COLO829 (cell line): ENCODE results near the gene POFUT2.
"Not testable (repeated sequence)": the region's sequence is repeated elsewhere in the genome, so short reads cannot be mapped to it uniquely, and the experiment has no call there.

ENCODE experiments used
- DNase-seq: peaks from one replicate; pipeline ENCODE4 v3.0.0; 2012; ENCODE audit warnings: low spot score

Gene POFUT2

DNA sequence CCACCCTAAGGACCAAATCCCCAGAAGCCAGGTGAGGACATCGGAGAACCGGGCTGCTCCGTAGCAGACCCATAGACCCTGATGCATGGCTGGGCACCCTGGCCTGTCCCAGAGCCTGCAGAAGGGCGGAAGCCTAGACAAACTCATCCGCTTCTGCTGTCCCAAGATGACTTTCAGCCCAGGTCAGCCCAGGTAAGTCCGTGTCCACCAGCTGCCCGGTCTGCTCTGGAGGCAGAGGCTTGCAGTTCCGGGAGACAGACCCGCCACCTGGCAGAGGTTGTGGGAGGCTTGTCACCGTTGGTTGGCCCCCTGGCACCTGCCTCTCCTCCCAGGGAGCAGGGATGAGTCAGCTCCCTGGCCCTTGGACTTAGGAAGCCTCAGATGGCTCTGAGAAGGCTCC, 22.8 kb upstream of the POFUT2 start:
- no peak for DNase-seq

DNA sequence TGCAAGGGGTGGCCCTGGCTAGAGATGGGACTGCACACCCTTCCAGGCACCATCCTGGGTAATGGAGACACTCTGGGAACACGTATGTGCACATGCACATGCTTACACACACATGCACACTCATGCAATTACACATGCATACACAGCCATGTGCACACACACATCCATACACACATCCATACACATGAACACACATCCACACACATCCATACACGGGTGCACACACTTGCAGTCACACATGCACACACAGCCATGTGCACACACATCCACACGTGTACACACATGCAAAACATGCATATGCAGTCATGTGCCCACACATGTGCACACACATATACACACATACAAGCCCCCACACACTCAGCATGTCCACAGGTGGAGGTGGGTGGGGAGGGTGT, 22.3 kb upstream of the POFUT2 start:
- no peak for DNase-seq

DNA sequence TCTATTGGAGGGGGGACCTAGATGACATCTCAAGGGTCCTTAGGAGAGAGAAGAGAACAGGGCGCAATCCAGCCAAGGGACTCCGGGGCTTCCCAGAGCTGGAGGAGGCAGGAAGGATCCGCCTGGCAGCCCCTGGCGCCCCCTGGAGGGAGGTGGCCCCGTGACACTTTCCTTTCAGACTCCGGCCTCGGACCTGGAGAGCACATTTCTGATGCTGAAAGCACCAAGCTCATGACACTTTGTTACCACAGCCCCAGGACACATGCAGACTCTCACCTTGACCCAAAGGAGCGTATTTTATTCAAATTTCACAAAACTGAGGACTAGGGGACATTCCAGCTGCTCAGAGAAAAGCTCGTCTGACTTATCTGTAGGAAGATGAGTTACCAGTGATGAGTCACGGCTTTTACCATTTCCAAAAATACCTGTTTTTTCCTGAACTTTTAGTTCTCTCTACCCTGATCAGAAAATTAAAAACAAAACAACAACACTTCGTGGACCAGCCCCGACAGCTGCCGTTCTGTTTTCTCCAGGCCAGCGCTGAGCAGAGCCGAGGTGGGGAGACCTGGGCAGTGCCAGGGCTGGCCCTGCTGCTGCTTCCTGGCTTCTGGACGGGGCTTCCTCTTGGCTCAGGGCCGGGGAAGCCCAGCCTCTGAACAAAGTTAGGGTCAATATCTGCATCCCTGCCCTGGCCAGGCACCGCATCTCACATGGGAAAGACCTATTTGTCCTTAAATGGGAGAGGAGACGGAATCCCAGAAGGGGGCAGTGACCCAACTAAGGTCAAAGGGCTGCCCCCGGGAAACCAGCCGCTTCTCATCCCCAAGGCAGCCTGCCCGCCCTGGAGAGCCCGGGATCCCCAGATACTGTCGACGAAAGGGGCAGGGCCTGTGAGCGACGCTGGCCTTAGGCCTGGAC, 21.6 kb upstream of the POFUT2 start:
- peak; percentile 38 for DNase-seq

DNA sequence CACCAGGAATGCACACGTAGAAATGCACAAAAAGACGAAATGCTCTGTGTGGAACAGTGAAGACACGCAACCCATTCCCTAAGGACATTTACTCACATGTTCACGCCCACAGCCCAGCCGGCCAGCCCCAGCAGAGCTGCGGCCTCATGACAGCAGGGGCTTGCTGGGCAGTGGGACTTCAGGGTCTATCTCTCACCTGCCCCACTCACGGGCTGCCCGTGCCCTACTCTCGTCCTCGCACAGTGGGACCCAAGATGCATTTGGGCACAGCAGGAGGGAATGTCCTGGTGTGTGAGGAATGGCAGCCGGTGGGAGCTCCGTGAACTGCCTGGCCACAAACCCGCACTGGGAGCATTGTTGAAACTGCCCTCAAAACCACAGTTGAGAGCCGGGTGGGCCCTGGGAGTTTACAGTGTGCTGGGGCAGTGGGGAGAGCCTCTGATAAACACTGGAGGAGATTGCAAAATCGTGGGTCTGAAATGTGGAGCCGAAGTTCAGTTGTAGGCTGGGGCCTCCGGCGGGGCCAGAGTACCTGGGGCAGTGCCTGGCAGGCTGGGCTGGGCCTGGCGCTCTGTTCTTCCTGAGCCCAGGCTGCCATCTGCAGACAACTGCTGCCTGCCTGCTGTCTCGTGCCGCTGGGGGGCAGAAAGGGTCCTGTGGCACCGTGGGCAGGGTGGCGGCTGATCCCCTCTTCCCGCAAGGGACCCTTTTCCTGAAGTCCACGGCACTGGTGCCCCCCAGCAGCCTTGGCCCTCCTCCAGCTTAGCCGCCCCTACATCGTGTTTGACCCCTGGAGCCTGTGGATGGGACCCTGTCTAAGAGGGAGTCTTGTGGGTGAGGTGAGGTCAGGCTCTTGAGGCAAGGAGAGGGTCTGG, 20.7 kb upstream of the POFUT2 start:
- DNase-seq: peak; percentile 41

DNA sequence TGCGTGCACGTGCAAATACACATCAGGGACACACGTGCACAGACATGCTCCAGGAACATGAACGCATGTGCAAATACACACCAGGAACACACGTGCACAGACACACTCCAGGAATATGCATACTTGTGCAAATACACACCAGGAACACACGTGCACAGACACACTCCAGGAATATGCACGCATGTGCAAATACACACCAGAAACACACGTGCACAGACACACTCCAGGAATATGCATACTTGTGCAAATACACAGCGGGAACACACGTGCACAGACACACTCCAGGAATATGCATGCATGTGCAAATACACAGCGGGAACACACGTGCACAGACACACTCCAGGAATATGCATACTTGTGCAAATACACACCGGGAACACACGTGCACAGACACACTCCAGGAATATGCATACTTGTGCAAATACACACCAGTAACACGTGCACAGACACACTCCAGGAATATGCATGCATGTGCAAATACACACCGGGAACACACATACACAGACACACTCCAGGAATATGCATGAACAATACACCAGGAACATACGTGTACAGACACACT, 20.0 kb upstream of the POFUT2 start:
- DNase-seq: not testable (repeated sequence)

DNA sequence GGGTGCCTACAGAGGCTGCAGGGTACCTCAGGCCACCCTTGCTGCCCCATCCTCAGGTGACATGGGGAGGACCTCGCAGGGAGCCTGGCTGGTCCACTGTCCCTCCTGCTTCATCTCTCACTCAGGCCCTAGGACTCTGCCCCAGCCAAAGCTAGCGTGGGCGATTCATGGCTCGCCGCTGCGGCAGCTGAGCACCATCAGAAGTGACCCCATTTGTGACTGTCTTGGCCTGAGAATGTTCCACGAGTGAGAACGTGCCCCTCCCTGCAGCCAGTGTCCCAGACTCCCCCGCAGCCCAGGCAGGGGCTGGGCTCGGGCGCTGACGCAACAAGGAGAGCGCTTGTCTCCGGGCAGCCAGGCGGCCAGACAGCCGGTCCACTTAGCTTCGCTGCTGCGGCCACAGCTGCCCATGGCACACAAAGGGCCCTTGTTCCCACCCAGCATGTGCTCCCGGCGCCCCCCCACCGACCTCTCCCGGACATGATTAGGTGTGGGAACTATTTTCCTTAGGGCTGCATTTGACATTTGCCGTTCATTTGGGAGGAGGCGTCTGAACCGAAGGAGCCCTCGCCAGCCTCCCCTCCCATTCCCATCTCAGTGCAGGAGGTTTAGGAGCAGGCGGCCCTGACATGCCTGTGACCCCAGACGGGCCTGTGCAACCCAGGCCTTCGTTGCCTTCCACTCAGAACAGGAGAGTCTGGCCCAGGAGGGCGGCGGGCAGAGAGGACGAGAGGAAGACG, 19.3 kb upstream of the POFUT2 start:
- DNase-seq: peak; percentile 82

DNA sequence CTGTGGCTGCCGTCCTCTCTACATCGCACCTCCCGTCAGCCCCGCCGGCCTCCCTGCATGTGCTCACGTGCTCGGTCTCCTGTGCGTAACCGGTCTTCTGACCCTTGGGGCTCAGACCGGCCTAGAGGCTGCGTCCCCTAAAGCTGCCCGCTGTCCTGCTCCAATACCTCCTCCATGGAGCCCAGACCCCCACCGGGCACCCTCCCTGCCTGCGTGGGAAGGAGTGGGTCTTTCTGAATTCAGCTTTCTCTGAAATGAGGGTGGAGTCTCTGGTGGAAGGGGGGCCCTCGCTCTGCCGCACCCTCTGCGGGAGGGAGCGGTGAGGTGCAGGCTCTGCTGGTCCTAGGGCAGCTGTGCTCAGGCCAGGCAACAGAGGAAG, 18.7 kb upstream of the POFUT2 start:
- DNase-seq: no peak

DNA sequence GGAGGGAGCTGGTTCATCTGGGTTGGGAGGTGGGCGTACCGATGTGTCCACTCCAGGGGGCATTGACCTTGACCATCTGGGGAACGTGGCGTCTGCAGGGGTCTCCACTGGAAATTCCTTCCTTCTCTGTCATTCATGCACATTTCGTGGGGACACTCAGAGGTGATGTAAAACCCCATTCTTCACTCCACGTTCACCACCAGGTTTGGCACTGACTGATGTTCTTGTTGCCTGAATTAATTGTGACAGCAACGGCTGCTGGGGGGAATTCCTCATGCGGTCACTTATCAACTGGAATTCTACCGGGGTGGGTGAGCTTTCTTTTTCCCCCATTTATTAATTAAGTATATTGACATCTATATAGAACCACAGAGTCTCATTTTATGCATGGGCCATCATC, 18.1 kb upstream of the POFUT2 start:
- DNase-seq: no peak

DNA sequence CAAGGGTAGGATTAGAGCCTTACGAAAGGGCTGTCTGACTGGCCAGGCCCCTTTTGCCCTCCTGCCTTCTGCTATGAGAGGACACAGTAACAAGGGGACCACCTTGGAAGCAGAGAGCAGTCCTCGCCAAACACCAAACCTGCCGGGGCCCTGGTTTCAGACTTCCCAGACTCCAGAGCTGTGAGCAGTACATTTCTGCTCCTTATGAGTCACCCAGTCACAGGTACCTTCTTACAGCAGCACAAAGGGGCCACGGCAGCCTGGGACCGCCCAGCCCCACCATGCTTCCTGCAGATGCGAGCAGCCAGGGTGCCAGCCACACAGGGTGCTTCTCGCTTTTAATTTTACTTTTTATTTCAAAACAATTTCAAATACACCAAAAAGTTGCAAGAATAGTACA, 17.2 kb upstream of the POFUT2 start:
- DNase-seq: no peak

DNA sequence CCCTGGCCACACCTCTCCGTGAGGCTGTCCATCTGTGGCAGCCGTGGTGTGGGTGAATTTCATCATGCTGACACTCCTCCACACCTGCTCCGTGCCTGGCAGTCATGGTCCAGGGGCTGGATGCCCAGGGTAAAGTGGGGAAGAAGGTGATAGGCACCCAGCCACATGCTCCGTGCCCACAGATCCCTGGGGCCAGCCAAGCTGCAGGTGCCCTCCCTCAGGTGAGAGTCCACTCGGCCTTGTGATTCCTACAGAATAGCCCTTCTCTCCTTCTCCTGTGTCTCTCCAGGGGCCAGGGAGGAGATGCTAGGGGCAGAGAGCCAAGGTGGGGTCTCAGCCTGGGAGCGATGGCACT, 16.8 kb upstream of the POFUT2 start:
- DNase-seq: no peak

DNA sequence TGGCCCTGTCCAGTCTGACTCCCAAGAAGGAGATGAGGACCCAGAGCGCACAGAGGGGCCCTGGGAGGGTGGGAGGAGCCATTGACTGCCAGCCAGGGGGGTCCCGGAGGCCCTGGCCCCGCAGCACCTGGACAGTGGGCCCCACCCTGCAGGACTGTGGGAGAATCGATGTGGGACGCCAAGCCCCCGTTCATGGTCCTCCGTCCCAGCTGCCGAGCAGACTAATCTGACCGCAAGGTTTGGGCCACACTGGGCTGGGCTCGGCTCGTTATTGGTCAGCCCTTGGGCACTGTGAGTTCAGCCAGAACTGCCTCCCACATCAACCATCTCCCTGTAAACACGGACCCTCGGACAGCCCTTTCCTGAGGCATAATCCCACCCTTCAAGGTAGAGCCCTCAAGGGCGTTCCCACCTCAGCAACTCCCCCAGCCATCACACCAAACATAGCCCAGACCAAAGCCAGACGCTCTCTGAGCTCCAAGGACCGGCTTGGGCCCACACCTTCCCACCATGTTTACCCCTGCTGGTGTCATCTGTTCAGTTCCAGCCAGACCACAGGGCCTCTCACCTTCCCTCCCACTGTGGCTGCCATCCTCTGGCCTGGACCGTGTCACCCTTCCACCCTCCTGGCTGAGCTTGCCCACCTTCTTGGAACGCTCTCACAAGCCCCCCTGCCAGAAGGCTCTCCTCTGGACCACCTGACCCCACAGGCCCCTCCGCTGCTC, 16.2 kb upstream of the POFUT2 start:
- no peak for DNase-seq

DNA sequence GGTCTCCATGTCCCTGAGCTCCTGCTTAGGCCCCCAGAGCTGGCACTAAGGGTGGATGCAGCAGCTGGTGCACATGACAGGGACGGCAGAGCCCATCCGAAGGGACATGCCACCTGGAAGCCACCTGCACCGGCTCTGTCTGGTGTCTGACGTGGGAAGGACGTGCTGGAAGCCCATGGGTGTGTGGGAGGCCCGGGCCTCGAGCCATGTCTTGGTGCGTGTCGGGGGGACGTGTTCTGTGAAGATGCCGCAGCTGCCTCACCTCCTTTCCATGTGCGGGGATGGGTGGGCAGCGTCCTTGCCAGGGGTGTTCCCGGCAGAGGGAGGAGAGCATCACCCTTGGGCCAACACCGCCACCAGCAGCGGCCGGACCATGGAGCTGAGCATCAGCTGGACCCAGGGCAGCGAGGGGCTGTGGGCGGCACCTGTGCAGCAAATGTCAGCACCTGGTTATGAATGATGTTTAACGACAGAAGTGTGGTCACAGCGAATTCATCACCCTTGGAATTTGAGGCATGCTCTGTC, 15.5 kb upstream of the POFUT2 start:
- no peak for DNase-seq

DNA sequence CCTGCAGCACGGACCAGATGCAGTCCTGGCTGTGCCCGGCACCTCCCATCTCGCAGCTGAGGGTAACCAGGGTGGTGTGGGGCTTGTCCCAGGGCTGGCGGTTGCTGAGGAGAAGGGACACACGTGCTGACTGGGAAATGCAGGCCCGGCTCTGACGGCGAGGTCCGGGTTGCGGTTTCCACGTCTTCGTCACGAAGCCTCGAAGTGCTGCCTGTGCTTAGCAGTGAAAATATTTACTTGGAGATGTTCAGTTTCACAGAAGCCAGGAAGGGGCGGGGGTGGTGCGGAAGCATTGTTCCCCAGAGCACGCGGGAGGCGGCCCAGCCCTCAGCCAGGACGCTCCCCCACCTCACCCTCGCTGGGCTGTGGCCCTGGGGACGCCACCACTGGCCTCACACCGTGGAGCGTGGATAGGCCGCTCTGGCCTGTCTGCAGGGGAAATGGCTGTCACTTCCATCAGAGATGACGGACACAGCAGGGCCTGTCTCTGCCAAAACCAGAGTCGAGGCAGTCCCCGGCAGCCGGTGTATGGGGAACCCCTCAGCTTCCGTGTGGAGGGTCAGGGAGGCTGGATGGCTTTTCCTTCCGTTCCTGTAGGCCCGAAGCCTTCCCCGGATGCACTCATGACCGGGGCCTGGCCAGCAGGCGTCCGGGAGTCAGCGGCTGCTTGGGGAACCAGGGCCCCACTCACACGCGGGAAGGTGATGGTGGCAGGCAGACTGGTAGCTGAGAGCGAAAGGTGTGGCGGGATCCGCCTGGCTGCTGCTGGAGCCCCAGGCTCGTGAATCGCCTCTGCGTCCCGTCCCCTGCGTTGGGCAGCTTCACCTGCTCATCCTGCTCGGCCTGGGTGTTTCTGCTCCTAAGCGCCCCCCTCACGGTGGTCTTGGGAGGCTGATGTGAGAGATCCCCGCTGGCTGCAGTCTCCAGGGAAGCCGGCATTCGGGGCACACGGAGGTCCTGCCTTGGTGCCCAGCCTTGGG, 14.7 kb upstream of the POFUT2 start:
- no peak for DNase-seq

DNA sequence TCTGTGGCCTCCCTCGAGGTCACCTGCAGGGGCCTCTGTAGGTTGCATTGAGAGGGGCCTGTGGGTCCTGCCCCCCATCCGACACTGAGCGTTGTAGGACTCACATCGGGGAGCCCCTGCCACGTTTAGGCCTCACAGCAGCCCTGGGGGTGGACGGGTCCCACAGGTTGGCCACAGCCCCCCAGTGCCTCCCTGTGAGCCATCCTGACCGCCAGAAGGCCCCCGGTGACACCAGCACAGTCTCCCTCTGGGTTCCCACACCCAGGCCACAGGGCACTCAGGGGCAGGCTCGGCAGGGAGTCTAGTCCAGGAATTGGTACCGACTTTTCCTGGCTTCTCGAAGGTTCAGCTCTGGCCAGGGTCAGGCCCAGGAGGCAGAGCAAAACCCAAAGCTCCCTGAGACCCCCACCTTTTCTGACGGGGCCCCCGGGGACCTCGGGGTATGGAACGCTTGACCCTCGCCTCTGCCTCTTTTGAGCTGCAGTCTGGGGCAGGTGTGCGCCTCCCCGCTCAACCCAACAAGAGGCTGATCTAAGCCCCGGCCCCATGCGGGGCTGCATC, 13.9 kb upstream of the POFUT2 start:
- no peak for DNase-seq

DNA sequence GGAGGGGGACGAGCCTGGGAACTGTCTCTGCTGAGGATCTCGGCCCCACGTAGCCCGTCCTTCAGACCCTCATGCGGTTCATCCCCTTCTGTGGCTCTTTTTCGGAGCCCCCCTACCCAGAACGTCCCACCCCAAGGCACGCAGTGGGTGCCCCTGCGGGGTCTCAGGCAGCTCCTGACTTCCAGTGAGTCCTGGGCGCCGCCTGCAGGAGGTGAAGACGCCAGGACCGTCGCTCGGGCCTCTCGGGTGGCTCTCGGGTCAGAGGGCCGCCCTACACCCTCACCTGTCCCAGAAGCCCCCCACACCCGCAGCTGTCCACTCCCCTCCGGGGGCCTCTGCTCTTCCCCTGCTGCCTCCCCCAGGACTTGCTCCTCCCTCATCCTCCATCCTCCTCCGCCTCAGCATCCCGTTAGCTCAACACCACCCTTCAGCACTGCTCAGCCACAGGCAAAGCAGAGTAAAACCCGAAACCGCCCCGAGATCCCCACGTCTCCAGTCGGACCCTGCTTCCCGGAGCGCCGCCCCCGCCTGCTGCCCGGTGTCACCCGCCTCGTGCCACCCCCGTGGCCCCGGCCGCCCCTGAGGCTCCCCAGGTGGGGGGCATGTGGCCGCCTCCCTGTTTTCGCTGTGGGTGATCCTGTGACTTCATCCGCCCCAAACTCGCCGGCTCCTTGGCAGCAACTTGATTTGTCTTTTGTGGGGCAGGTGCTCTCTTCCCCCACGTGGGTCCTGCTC, 13.3 kb upstream of the POFUT2 start:
- no peak for DNase-seq

DNA sequence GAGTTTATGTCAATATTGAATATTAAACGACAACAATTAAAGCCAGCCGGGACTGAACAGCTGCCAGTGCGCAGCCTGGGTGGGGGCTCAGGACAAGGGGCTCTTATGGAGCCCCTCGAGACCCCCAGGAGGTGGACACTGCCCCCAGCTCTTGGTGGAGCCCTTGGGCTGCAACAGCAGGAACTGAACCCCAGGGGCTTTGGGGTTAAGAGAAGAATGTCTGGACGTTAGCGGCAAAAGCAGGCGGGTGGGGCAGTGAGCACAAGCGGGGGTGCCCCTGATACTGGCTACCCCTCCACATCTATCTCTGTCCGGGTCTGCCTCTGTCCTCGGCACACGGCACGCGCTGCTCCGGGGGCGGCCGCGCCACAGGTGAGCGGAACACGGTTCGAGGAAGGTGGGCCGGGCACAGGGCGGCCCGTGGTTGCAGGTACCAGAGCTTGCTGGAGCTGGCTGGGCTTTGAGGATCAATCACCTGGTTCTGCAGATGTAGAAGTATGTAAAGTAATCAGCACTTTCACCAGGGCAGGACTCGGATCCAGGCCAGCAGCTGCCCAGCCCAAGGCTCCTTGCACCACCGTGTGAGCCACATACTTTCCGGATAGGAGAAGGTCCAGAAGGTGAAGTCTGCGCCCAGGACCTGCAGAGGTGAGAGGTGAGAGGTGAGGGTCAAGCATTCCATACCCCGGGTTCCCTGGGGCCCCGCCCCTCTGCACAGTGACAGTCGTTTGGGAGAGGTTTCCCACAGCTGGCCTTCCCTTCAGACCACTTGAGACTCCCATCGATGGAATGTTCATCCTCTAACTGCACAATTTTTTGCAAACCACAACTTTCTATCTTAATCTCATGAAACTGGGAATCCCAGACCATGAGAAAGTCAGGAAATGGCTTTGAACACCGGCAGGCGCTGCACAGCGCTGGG, 12.4 kb upstream of the POFUT2 start:
- DNase-seq: no peak

DNA sequence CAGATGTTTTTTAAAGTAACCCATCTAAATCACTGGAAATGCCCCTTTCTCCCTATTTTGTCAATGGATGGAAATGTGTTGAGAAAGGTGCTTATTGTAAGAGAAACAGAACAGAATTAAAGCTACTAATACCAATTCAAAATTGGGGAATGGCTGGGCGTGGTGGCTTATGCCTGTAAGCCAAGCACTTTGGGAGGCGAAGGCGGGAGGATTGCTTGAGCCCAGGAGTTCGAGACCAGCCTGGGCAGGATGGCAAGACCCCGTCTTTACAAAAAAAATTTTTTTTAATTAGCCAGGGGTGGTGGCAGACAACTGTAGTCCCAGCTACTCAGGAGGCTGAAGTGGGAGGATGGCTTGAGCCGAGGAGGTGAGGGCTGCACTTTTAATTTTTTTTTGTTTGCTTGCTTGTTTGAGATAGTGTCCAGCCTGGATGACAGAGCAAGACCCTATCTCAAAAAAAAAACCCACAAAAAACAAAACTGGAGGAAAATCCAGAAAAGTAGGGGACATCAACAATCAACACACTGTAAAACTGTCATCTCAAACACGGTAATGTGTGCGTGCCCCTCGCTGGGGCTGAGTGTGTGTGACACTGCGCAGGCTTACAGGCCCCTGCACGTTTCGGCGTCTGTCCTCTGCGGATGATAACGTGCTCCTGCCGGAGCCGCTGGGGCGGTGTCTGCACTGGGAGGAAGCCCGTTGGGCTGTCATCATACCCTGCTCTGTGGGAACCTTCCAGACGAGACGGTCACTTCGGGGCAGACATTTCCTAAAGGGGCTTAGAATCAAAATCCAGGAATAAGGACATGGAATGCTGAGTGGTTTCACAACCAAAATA, 11.6 kb upstream of the POFUT2 start:
- no peak for DNase-seq
